Activated CD8-positive, alpha-beta memory T cell treated with anti-CD3 and anti-CD28 coated beads for 36 hours (primary cell): ENCODE data around the gene BLVRA. TPM values are rescaled to one million over a fixed set of nuclear protein-coding genes. Genes with fewer than 3 reads are reported as not detected.

Experiments
- CTCF ChIA-PET: fragments of 350-600 bp; sonication (Branson Sonifier 250); formaldehyde crosslinking; loops from one replicate; lab custom pipeline; 2021; ENCODE audit warnings: antibody characterized with exemption; lab: Charles Lee
- POLR2A ChIA-PET: fragments of 350-600 bp; sonication (Branson Sonifier 250); formaldehyde crosslinking; loops from one replicate; lab custom pipeline; 2021; ENCODE audit warnings: antibody characterized with exemption; lab: Charles Lee
- total RNA-seq, 2 experiments: library from RNA; stranded (reverse); gene quantifications; one replicate each; pipeline ENCODE4 v1.2.3, GENCODE V29; 2021

Gene BLVRA
- total RNA-seq, 2 experiments from 2014 or later: 32.9 to 34.0 TPM

DNA sequence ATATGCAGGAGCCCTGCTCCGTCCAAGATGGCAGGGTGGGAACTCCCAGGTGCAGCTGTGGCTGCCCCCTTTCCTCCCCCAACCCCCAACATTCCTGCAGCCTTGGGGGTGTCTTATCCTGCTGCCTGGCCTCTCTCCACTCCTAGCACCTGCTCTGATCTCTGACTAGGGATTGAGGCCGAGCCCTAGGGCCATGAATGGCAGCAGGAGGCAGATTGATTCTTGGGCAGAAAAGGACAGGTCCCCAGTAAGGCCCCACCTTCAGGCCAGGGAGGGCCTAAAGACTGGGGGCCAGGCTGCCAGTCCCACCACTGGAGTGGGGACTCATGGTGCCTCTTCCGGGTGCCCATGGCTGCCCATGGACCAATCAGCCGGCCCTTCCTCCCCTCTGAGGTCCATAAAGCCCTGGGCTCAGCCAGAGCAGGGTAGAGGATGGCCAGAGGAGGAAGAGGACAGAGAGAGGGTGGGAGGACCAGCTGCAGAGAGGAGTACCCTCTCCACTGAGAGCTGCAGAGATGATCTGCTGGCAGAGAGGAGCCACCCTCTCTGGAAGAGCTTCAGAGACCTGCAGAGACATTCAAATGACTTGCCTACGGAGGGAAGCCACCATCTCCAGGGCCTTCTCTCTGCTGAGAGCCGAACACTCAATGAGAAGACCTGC is 20.9 kb upstream of the BLVRA start:
- ChIA-PET CTCF (interaction anchor here (0.9 to 1.3 kb wide), 5 partner anchors 8 to 102 kb away, joined by 3 to 4 read pairs (median 3); no protein-coding TSS in a partner anchor), POLR2A (no interaction called here)

- ChIA-PET CTCF (no interaction called here), POLR2A (no interaction called here)
These were observed 15.8 kb upstream of the BLVRA start for GRCh38 chr7:43742692-43743091.

GRCh38 chr7:43747328-43748105 is 11.0 kb upstream of the BLVRA start:
- ChIA-PET POLR2A (no interaction called here), CTCF (interaction anchor here (0.6 kb wide), 1 partner anchor 12 kb away, joined by 4 read pairs; no protein-coding TSS in a partner anchor)

DNA sequence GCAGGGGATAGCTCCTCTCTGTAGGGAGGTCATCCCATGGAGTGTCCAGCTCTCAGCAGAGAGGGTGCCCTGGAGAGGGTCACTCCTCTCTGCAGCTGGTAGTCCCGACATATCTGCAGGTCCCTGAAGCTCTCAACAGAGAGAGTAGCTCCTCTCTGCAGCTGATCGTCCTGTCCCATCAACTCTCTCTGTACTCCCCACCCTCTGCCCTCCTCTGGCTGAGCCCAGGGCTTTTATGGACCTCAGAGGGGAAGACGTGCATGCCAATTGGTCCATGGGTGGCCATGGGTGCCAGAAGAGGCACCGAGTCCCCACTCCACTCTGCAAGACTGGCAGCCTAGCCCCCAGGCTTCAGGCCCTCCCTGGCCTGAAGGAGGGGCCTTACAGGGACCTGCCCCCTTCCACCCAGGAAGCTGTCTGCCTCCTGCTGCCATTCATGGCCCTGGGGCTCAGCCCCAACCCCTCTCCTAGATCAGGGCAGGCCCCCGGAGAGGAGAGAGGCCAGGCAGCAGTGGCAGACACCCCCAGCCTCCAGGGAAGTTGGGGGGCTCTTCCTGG is 9.0 kb upstream of the BLVRA start:
- CTCF ChIA-PET: interaction anchor here (1.4 kb wide), 1 partner anchor 12 kb away, joined by 4 read pairs; no protein-coding TSS in a partner anchor
- POLR2A ChIA-PET: no interaction called here

DNA sequence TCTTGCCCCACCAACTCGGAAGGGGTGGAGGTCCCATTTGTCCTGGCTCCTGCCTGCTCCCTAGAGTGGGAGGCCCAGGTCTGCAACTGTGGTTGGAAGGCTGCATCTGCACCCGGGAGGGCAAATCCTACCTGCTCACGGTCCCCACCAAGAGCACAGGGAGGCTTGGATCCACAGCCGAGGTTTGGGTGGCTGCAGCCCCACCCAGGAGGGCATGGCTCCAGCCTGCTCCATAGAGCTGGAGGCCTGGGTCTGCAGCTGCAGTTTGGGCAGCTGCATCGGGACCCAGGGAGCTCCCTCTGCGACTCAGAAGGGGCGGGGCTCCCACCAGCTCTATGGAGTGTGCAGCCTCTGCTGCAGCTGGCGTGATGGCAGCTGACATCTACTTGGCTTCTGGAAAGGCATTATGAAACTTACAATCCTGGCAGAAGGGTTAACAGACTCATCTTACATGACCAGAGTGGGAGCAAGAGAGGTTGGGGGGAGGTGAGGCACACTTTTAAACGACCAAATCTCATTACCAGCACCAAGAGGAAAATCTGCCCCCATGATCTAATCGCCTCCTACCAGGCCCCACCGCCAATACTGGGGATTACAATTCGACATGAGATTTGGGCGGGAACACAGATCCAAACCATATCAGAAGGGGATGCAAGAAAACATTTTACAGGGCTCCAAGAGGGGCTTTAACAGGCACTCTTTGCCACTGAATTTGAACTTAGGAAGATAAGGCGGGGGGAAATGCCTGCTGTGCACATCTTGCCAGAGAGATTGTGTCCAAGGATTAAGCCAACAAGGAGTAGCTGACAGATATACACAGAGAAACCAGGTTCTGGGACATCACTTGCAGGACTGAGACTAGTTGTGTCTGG is 8.2 kb upstream of the BLVRA start:
- ChIA-PET CTCF (interaction anchor here (0.8 to 1.4 kb wide), 4 partner anchors 13 to 168 kb away, joined by 3 to 6 read pairs (median 4); no protein-coding TSS in a partner anchor), POLR2A (interaction anchor here (0.6 to 0.7 kb wide), 4 partner anchors 15 to 129 kb away, joined by 3 to 8 read pairs (median 4); no protein-coding TSS in a partner anchor)

GRCh38 chr7:43752411-43752810 is 6.1 kb upstream of the BLVRA start:
- ChIA-PET POLR2A (no interaction called here), CTCF (interaction anchor here (0.9 kb wide), 1 partner anchor 86 kb away, joined by 4 read pairs; no protein-coding TSS in a partner anchor)

GRCh38 chr7:43753271-43753810 is 5.1 kb upstream of the BLVRA start:
- CTCF ChIA-PET: no interaction called here
- POLR2A ChIA-PET: interaction anchor here (0.7 kb wide), 1 partner anchor 438 kb away, joined by 4 read pairs; no protein-coding TSS in a partner anchor

GRCh38 chr7:43753843-43754242 is 4.6 kb upstream of the BLVRA start:
- ChIA-PET POLR2A (interaction anchor here (0.7 kb wide), 1 partner anchor 439 kb away, joined by 4 read pairs; no protein-coding TSS in a partner anchor), CTCF (interaction anchor here (0.6 kb wide), 1 partner anchor 15 kb away, joined by 4 read pairs; no protein-coding TSS in a partner anchor)

- POLR2A ChIA-PET: interaction anchor here (0.6 kb wide), 1 partner anchor 57 kb away, joined by 3 read pairs; no protein-coding TSS in a partner anchor
- CTCF ChIA-PET: interaction anchor here (0.6 to 0.8 kb wide), 2 partner anchors 16 to 80 kb away, joined by 3 to 4 read pairs; no protein-coding TSS in a partner anchor
These were observed 3.9 kb upstream of the BLVRA start for GRCh38 chr7:43754596-43754995.

DNA sequence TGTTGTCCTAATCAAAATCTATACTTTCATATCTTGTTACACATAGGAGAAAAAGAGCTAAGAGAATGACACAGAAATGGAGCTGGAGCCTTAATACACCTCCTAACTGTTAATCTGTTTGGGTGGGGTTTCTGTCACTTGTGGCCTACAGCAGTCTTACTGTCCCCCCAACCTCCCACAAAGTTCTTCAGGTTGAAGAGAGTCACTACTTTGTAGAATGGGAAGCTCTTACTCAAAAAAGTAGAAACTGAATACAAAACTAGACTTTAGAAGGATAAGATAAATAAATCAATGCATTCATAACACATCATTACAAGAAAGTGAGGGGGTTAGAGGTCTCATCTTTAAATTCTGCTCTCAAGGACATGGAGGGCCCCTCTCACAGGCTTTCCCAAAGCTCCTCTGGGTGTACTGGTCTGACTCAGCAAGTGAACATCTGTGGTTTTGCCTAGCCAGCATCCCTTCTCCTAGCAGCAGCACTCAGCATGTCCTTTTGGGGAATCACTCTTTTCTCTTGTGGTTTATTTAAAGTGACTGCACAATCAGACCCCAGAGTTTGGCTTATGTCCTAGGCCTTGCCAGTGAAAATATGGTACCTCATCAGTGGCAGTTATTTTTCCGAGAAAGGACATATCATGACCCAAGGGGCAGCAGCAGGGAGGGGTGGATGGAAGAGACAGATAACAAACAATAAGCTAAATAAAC is 2.0 kb upstream of the BLVRA start:
- POLR2A ChIA-PET: interaction anchor here (1.1 kb wide), 1 partner anchor 27 kb away, joined by 3 read pairs; the partner anchor contains the start of gene COA1

GRCh38 chr7:43757073-43757720 is 1.3 kb upstream of the BLVRA start:
- POLR2A ChIA-PET: interaction anchor here (1.1 kb wide), 1 partner anchor 28 kb away, joined by 3 read pairs; the partner anchor contains the start of gene COA1
- CTCF ChIA-PET: interaction anchor here (0.9 to 2.5 kb wide), 5 partner anchors 8 to 175 kb away, joined by 3 to 10 read pairs (median 4); partner anchors contain the start of genes COA1 and STK17A

More for the DNA sequence above, 2.0 kb upstream of the BLVRA start:
- CTCF ChIA-PET: interaction anchor here (0.9 to 2.5 kb wide), 4 partner anchors 9 to 174 kb away, joined by 3 to 10 read pairs (median 4); partner anchors contain the start of genes COA1 and STK17A

DNA sequence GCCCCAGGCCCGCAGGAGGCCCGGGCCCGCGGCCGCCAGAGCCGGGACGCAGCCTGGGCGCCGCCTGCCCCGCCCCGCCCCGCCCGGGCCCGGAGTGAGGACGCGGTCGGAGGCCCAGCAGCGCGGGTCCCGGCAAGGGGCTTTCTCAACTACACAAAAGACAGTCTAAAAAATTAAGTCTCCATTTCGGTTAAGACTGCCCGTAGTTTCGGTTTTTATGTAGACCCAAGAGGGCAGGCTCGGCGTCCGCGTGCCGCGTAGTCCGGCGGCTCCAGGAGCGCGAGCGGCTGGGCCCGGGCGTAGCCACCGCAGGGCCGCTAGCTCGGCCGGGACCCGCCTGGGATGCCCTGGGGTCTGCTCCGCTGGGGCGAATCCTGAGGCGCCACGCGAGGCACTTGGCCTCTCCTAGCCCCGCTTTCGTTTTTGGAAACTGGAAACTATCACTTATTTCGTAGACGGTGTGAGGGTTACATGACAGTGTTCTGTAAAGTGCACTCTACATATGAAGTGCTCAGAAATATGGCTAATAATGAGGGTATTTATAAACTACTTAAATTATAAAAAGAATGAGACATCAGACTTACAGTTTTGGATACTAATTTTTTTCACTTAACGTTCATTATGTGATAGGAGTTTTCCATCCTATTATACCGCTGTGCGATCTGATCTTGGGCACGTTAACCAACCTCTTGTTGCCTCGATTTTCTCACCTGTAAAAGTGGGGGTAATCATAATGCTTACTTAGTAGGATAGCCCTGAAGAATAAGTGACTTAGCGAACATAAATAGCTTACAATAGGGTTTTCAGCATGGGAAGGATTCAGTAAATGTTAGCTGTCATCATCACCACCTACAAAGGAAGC is 573 bp downstream of the BLVRA start:
- ChIA-PET CTCF (interaction anchor here (0.7 to 2.5 kb wide), 6 partner anchors 12 to 177 kb away, joined by 3 to 10 read pairs (median 4); partner anchors contain the start of genes COA1 and STK17A), POLR2A (interaction anchor here (0.7 to 1.5 kb wide), 4 partner anchors 23 to 1398 kb away, joined by 3 to 7 read pairs (median 6); partner anchors contain the start of genes COA1 and STK17A)

GRCh38 chr7:43760861-43761260 is 2.4 kb downstream of the BLVRA start:
- POLR2A ChIA-PET: interaction anchor here (0.7 kb wide), 1 partner anchor 95 kb away, joined by 7 read pairs; no protein-coding TSS in a partner anchor

GRCh38 chr7:43761382-43761781 is 2.9 kb downstream of the BLVRA start:
- CTCF ChIA-PET: interaction anchor here (1.1 kb wide), 2 partner anchors 77 to 179 kb away, joined by 3 to 5 read pairs; partner anchors contain the start of gene STK17A
- POLR2A ChIA-PET: no interaction called here

More at GRCh38 chr7:43760861-43761260, 2.4 kb downstream of the BLVRA start:
- CTCF ChIA-PET: interaction anchor here (1.1 kb wide), 1 partner anchor 178 kb away, joined by 5 read pairs; the partner anchor contains the start of gene STK17A
